ENCODE results near the gene SRCIN1.

Gene SRCIN1

GRCh38 chr17:38601539-38602351, 4.0 kb downstream of the SRCIN1 start:
- DNase-seq (ENCODE audit: low read depth in 1 of 2, low spot score in 1 of 2): no peak

- no peak for DNase-seq (ENCODE audit: low read depth in 1 of 2, low spot score in 1 of 2)
Measured at GRCh38 chr17:38600906-38601305, 4.8 kb downstream of the SRCIN1 start.

GRCh38 chr17:38600416-38600815, 5.3 kb downstream of the SRCIN1 start:
- DNase-seq (ENCODE audit: low read depth in 1 of 2, low spot score in 1 of 2): no peak

GRCh38 chr17:38599398-38599856, 6.3 kb downstream of the SRCIN1 start:
- DNase-seq (ENCODE audit: low read depth in 1 of 2, low spot score in 1 of 2): no peak

- DNase-seq (ENCODE audit: low read depth in 1 of 2, low spot score in 1 of 2): no peak
Measured at GRCh38 chr17:38598995-38599394, 6.8 kb downstream of the SRCIN1 start.

- DNase-seq (ENCODE audit: low read depth in 1 of 2, low spot score in 1 of 2): no peak
Measured at GRCh38 chr17:38598536-38598935, 7.2 kb downstream of the SRCIN1 start.

- DNase-seq (ENCODE audit: low read depth in 1 of 2, low spot score in 1 of 2): no peak
Measured at GRCh38 chr17:38597375-38597774, 8.4 kb downstream of the SRCIN1 start.

- no peak for DNase-seq (ENCODE audit: low read depth in 1 of 2, low spot score in 1 of 2)
Measured at GRCh38 chr17:38596651-38597050, 9.1 kb downstream of the SRCIN1 start.

GRCh38 chr17:38595892-38596291, 9.9 kb downstream of the SRCIN1 start:
- no peak for DNase-seq (ENCODE audit: low read depth in 1 of 2, low spot score in 1 of 2)

- DNase-seq (ENCODE audit: low read depth in 1 of 2, low spot score in 1 of 2): no peak
Measured at GRCh38 chr17:38594152-38594551, 11.6 kb downstream of the SRCIN1 start.

GRCh38 chr17:38592487-38592886, 13.3 kb downstream of the SRCIN1 start:
- no peak for DNase-seq (ENCODE audit: low read depth in 1 of 2, low spot score in 1 of 2)

- no peak for DNase-seq (ENCODE audit: low read depth in 1 of 2, low spot score in 1 of 2)
Measured at GRCh38 chr17:38591759-38592241, 14.0 kb downstream of the SRCIN1 start.

GRCh38 chr17:38590988-38591758, 14.6 kb downstream of the SRCIN1 start:
- DNase-seq (ENCODE audit: low read depth in 1 of 2, low spot score in 1 of 2): no peak

GRCh38 chr17:38589462-38590114, 16.2 kb downstream of the SRCIN1 start:
- DNase-seq (ENCODE audit: low read depth in 1 of 2, low spot score in 1 of 2): no peak

- DNase-seq (ENCODE audit: low read depth in 1 of 2, low spot score in 1 of 2): no peak
Measured at GRCh38 chr17:38588788-38589174, 17.0 kb downstream of the SRCIN1 start.

GRCh38 chr17:38587947-38588787, 17.6 kb downstream of the SRCIN1 start:
- no peak for DNase-seq (ENCODE audit: low read depth in 1 of 2, low spot score in 1 of 2)

- DNase-seq (ENCODE audit: low read depth in 1 of 2, low spot score in 1 of 2): no peak
Measured at GRCh38 chr17:38587203-38587602, 18.5 kb downstream of the SRCIN1 start.

- no peak for DNase-seq (ENCODE audit: low read depth in 1 of 2, low spot score in 1 of 2)
Measured at GRCh38 chr17:38586788-38587187, 19.0 kb downstream of the SRCIN1 start.

- no peak for DNase-seq (ENCODE audit: low read depth in 1 of 2, low spot score in 1 of 2)
Measured at GRCh38 chr17:38585918-38586529, 19.7 kb downstream of the SRCIN1 start.

All from stimulated activated CD4-positive, alpha-beta T cell treated with anti-CD3 and anti-CD28 coated beads, Interleukin-15, amount 100 ng/mL, for 1 hour (primary cell).